ENCODE results near the gene EPS15. TPM values are rescaled to one million over a fixed set of nuclear protein-coding genes. Genes with fewer than 3 reads are reported as not detected.

Gene EPS15
- total and polyA plus RNA-seq, 2 donors from 2014 or later = 17.5 to 91.3 TPM

- peaks cover 0 to 7% (median 0%) of the 10 kb centered on the region in 3 donors for H3K9me3 ChIP-seq (ENCODE audit: control insufficient read depth in 2 of 3, insufficient read depth in 1 of 3, low read length in 3 of 3)
- intact Hi-C loops (cut with DNase I) = no loop called here
- DNase-seq (no peak), FAIRE-seq (no peak)
- no peak for TF ChIP-seq CTCF (IDR thresholded peaks at IDR 0.05; ENCODE audit: borderline replicate concordance, extremely low read depth, insufficient read depth)
- no peak overlapping the region for H3K27ac ChIP-seq (ENCODE audit: low read depth in 2 of 2, low read length in 2 of 2)
- no peaks in the 10 kb centered on the region for H3K4me1 ChIP-seq (ENCODE audit: control insufficient read depth in 2 of 3, insufficient read depth in 2 of 3, low read depth in 1 of 3, low read length in 3 of 3)
- no peak overlapping the region for H3K9ac ChIP-seq (ENCODE audit: low read length in 3 of 3)
- H3K27me3 ChIP-seq (ENCODE audit: control insufficient read depth, insufficient read depth, low read length) = no peaks in the 10 kb centered on the region
- peaks cover 2 to 8% (median 3%) of the 10 kb centered on the region in 3 donors for H3K36me3 ChIP-seq (ENCODE audit: control insufficient read depth in 2 of 3, insufficient read depth in 3 of 3, low read length in 3 of 3)
- no peak overlapping the region for H3K4me3 ChIP-seq (ENCODE audit: low read length in 3 of 3)
These were observed 133.3 kb downstream of the EPS15 start for GRCh38 chr1:51385776-51386175.

- Histone ChIP-seq H3K9me3 (ENCODE audit: control insufficient read depth in 2 of 3, insufficient read depth in 1 of 3, low read length in 3 of 3) (peaks cover 0 to 7% (median 3%) of the 10 kb centered on the region in 3 donors), H3K4me3 (ENCODE audit: low read length in 3 of 3) (no peak overlapping the region), H3K9ac (ENCODE audit: low read length in 3 of 3) (no peak overlapping the region), H3K27ac (ENCODE audit: low read depth in 2 of 2, low read length in 2 of 2) (no peak overlapping the region), H3K36me3 (ENCODE audit: control insufficient read depth in 2 of 3, insufficient read depth in 3 of 3, low read length in 3 of 3) (peaks cover 2 to 12% (median 3%) of the 10 kb centered on the region in 3 donors), H3K27me3 (ENCODE audit: control insufficient read depth, insufficient read depth, low read length) (no peaks in the 10 kb centered on the region), H3K4me1 (ENCODE audit: control insufficient read depth in 2 of 3, insufficient read depth in 2 of 3, low read depth in 1 of 3, low read length in 3 of 3) (no peaks in the 10 kb centered on the region)
- FAIRE-seq (no peak), DNase-seq (no peak)
- intact Hi-C loops (cut with DNase I) = no loop called here
- no peak for TF ChIP-seq CTCF (IDR thresholded peaks at IDR 0.05; ENCODE audit: borderline replicate concordance, extremely low read depth, insufficient read depth)
These were observed 137.1 kb downstream of the EPS15 start for GRCh38 chr1:51381964-51382363.

DNA sequence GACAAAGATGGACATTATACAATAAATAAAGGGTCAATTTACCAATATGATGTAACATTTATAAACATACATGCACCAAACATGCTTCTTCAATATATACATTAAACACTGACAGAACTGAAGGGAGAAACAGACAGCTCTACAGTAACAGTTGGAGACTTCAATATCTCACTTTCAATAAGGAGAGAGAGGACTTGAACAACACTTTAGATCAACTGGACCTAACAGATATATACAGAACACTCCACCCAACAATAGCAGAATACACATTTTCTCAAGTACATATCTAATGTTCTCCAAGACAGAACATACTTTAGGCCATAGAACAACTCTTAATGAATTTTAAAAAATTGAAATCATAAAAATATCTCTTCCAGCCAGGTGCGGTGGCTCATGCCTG, 138.1 kb downstream of the EPS15 start:
- peaks cover 2 to 12% (median 3%) of the 10 kb centered on the region in 3 donors for H3K36me3 ChIP-seq (ENCODE audit: control insufficient read depth in 2 of 3, insufficient read depth in 3 of 3, low read length in 3 of 3)
- intact Hi-C loops (cut with DNase I) = no loop called here
- TF ChIP-seq CTCF (IDR thresholded peaks at IDR 0.05; ENCODE audit: borderline replicate concordance, extremely low read depth, insufficient read depth) = no peak
- no peak for FAIRE-seq
- no peak overlapping the region for H3K4me3 ChIP-seq (ENCODE audit: low read length in 3 of 3)
- H3K4me1 ChIP-seq (ENCODE audit: control insufficient read depth in 2 of 3, insufficient read depth in 2 of 3, low read depth in 1 of 3, low read length in 3 of 3) = no peaks in the 10 kb centered on the region
- no peaks in the 10 kb centered on the region for H3K27me3 ChIP-seq (ENCODE audit: control insufficient read depth, insufficient read depth, low read length)
- H3K27ac ChIP-seq (ENCODE audit: low read depth in 2 of 2, low read length in 2 of 2) = no peak overlapping the region
- peaks cover 0 to 7% (median 3%) of the 10 kb centered on the region in 3 donors for H3K9me3 ChIP-seq (ENCODE audit: control insufficient read depth in 2 of 3, insufficient read depth in 1 of 3, low read length in 3 of 3)
- H3K9ac ChIP-seq (ENCODE audit: low read length in 3 of 3) = no peak overlapping the region
- no peak for DNase-seq

DNA sequence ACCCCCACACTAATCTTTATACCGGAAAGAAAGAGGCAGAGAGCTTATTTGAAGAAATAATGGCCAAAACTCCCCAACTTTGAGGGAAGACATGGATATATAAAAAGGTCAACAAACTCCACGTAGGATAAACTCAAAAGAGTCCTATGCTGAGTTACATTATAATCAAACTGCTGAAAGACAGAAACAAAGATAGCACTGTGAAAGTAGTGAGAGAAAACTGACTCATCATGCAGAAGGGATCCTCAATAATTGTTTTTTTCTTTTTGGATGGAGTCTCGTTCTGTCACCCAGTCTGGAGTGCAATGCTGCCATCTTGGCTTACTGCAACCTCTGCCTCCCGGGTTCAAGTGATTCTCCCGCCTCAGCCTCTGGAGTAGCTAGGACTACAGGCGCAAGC, 140.2 kb downstream of the EPS15 start:
- Histone ChIP-seq H3K27ac (ENCODE audit: low read depth in 2 of 2, low read length in 2 of 2) (no peak overlapping the region), H3K4me3 (ENCODE audit: low read length in 3 of 3) (no peak overlapping the region), H3K4me1 (ENCODE audit: control insufficient read depth in 2 of 3, insufficient read depth in 2 of 3, low read depth in 1 of 3, low read length in 3 of 3) (no peaks in the 10 kb centered on the region), H3K27me3 (ENCODE audit: control insufficient read depth, insufficient read depth, low read length) (no peaks in the 10 kb centered on the region), H3K9ac (ENCODE audit: low read length in 3 of 3) (no peak overlapping the region), H3K9me3 (ENCODE audit: control insufficient read depth in 2 of 3, insufficient read depth in 1 of 3, low read length in 3 of 3) (peaks cover 0 to 7% (median 3%) of the 10 kb centered on the region in 3 donors), H3K36me3 (ENCODE audit: control insufficient read depth in 2 of 3, insufficient read depth in 3 of 3, low read length in 3 of 3) (peaks cover 2 to 4% (median 3%) of the 10 kb centered on the region in 3 donors)
- TF ChIP-seq CTCF (IDR thresholded peaks at IDR 0.05; ENCODE audit: borderline replicate concordance, extremely low read depth, insufficient read depth) = no peak
- intact Hi-C loops (cut with DNase I) = no loop called here
- no peak for FAIRE-seq
- DNase-seq = no peak
